ENCODE measurements around the gene WDCP.

GRCh38 chr2:24046599-24046929 lies 627 bp downstream of the WDCP start:
- no peak for TF ChIP-seq CEBPB (IDR thresholded peaks at IDR 0.05)
- TF ChIP-seq ZBTB7A (IDR thresholded peaks at IDR 0.05; ENCODE audit: low read depth), result no peak
- TF ChIP-seq RAD21 (IDR thresholded peaks at IDR 0.05; ENCODE audit: low read depth), result no peak
- no peak for TF ChIP-seq YY1 (IDR thresholded peaks at IDR 0.05; ENCODE audit: low read depth)
- TF ChIP-seq, protein P1, sequence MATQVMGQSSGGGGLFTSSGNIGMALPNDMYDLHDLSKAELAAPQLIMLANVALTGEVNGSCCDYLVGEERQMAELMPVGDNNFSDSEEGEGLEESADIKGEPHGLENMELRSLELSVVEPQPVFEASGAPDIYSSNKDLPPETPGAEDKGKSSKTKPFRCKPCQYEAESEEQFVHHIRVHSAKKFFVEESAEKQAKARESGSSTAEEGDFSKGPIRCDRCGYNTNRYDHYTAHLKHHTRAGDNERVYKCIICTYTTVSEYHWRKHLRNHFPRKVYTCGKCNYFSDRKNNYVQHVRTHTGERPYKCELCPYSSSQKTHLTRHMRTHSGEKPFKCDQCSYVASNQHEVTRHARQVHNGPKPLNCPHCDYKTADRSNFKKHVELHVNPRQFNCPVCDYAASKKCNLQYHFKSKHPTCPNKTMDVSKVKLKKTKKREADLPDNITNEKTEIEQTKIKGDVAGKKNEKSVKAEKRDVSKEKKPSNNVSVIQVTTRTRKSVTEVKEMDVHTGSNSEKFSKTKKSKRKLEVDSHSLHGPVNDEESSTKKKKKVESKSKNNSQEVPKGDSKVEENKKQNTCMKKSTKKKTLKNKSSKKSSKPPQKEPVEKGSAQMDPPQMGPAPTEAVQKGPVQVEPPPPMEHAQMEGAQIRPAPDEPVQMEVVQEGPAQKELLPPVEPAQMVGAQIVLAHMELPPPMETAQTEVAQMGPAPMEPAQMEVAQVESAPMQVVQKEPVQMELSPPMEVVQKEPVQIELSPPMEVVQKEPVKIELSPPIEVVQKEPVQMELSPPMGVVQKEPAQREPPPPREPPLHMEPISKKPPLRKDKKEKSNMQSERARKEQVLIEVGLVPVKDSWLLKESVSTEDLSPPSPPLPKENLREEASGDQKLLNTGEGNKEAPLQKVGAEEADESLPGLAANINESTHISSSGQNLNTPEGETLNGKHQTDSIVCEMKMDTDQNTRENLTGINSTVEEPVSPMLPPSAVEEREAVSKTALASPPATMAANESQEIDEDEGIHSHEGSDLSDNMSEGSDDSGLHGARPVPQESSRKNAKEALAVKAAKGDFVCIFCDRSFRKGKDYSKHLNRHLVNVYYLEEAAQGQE (IDR thresholded peaks at IDR 0.05; ENCODE audit: low read depth), result no peak
- TF ChIP-seq TAF1 (IDR thresholded peaks at IDR 0.05; ENCODE audit: low read depth), result no peak
- no peak for TF ChIP-seq EP300 (IDR thresholded peaks at IDR 0.05; ENCODE audit: borderline replicate concordance)
- no peak for TF ChIP-seq FOXM1 (IDR thresholded peaks at IDR 0.05; ENCODE audit: borderline replicate concordance, low read depth)
- TF ChIP-seq TEAD4 (IDR thresholded peaks at IDR 0.05), result no peak
- TF ChIP-seq CREB1 (IDR thresholded peaks at IDR 0.05; ENCODE audit: low read depth), result no peak

Measured in Ishikawa (cell line).